ENCODE measurements around the gene AK9. TPM values are rescaled to one million over a fixed set of nuclear protein-coding genes. Genes with fewer than 3 reads are reported as not detected.

AK9 gene
- total and polyA plus RNA-seq, 11 donors: 6.6 to 17.0 (median 9.1) TPM

GRCh38 chr6:109490713-109491112 lies 200.3 kb downstream of the AK9 start:
- Histone ChIP-seq H3K27ac (no peak overlapping the region), H3K4me1 (no peaks in the 10 kb centered on the region), H3K4me3 (no peak overlapping the region), H3K9me3 (no peaks in the 10 kb centered on the region), H3K27me3 (no peaks in the 10 kb centered on the region), H3K36me3 (no peaks in the 10 kb centered on the region)
- intact Hi-C loops (cut with DNase I): no loop called here
- DNase-seq (no peak), ATAC-seq (no peak)
- 57 to 82% (median 64%) methylated on average over 2 of the region's 2 CpGs for WGBS, 4 donors
- no peak for TF ChIP-seq POLR2A (IDR thresholded peaks at IDR 0.05)
- no peak for TF ChIP-seq CTCF (IDR thresholded peaks at IDR 0.05)

GRCh38 chr6:109488001-109488400 lies 203.0 kb downstream of the AK9 start:
- ATAC-seq (no peak), DNase-seq (no peak)
- Histone ChIP-seq H3K9me3 (no peaks in the 10 kb centered on the region), H3K27ac (no peak overlapping the region), H3K36me3 (no peaks in the 10 kb centered on the region), H3K4me1 (peaks cover 0 to 5% (median 0%) of the 10 kb centered on the region in 12 donors), H3K4me3 (no peak overlapping the region), H3K27me3 (no peaks in the 10 kb centered on the region)
- no peak for TF ChIP-seq CTCF (IDR thresholded peaks at IDR 0.05)
- no peak for TF ChIP-seq POLR2A (IDR thresholded peaks at IDR 0.05)
- intact Hi-C loops (cut with DNase I): loop anchor here in 2 of 10 donors (5.0 to 10.0 kb wide), 2 partner anchors 46 to 103 kb away; partner anchors contain the start of genes CD164 (in 1 of the 2), PPIL6 (in 1 of the 2) and SMPD2 (in 1 of the 2)

- intact Hi-C loops (cut with DNase I): loop anchor here in 2 of 10 donors (5.0 to 10.0 kb wide), 2 partner anchors 44 to 101 kb away; partner anchors contain the start of genes CD164 (in 1 of the 2), PPIL6 (in 1 of the 2) and SMPD2 (in 1 of the 2)
- ATAC-seq: no peak
- no peaks in the 10 kb centered on the region for H3K9me3 ChIP-seq
- 95 to 100% (median 96%) methylated on average over 1 of the region's 1 CpG for WGBS, 4 donors
- no peak for DNase-seq
- no peak for TF ChIP-seq POLR2A (IDR thresholded peaks at IDR 0.05)
- no peak for TF ChIP-seq CTCF (IDR thresholded peaks at IDR 0.05)
- no peak overlapping the region for H3K4me3 ChIP-seq
- H3K27me3 ChIP-seq: no peaks in the 10 kb centered on the region
- H3K4me1 ChIP-seq: peaks cover 0 to 20% (median 15%) of the 10 kb centered on the region in 12 donors
- no peak overlapping the region for H3K27ac ChIP-seq
- H3K36me3 ChIP-seq: peaks cover 0 to 10% (median 5%) of the 10 kb centered on the region in 9 donors
Observed at GRCh38 chr6:109486068-109486467, 204.9 kb downstream of the AK9 start.

- Histone ChIP-seq H3K27ac (no peak overlapping the region), H3K4me1 (peaks cover 0 to 27% (median 21%) of the 10 kb centered on the region in 12 donors), H3K9me3 (no peaks in the 10 kb centered on the region), H3K36me3 (peaks cover 0 to 17% (median 11%) of the 10 kb centered on the region in 9 donors), H3K27me3 (no peaks in the 10 kb centered on the region), H3K4me3 (no peak overlapping the region)
- WGBS, 4 donors: 65 to 72% (median 67%) methylated on average over 3 of the region's 3 CpGs
- intact Hi-C loops (cut with DNase I): loop anchor here in 2 of 10 donors (5.0 to 10.0 kb wide), 2 partner anchors 43 to 101 kb away; partner anchors contain the start of genes CD164 (in 1 of the 2), PPIL6 (in 1 of the 2) and SMPD2 (in 1 of the 2)
- DNase-seq: no peak
- TF ChIP-seq POLR2A (IDR thresholded peaks at IDR 0.05): no peak
- TF ChIP-seq CTCF (IDR thresholded peaks at IDR 0.05): no peak
- ATAC-seq: no peak
Observed at GRCh38 chr6:109485266-109485935, 205.6 kb downstream of the AK9 start.
